ENCODE measurements around the gene CASQ1. TPM values are rescaled to one million over a fixed set of nuclear protein-coding genes. Genes with fewer than 3 reads are reported as not detected.
A peak's percentile ranks its signal among the peaks of the same experiment; 100 is the strongest.

Gene CASQ1
- total and polyA plus RNA-seq, 2 of the 13 experiments (the other 11 are each of a cell fraction or from before 2014, with no cell fraction given), result 0.09 to 0.20 TPM

DNA sequence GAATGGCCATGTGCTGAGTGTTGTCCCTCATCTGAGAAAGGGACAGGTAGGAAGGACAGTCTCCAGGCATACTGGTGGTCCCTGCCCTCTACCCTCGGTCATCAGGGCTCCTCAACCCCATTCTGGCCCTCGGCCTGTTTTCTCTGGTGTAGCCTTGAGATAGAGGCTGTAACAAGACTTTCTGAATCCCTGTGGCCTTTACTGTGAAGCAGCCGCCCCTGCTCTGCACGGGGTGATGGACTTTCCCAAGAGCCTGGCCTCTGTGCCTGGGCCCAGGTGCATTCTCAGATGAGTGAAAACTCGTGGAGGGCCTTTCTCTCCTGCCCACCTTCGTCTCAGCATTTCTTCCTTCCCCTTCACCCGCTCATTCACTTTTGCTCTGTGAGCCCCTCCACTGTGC is 3.0 kb upstream of the CASQ1 start:
- TF ChIP-seq, protein P1, sequence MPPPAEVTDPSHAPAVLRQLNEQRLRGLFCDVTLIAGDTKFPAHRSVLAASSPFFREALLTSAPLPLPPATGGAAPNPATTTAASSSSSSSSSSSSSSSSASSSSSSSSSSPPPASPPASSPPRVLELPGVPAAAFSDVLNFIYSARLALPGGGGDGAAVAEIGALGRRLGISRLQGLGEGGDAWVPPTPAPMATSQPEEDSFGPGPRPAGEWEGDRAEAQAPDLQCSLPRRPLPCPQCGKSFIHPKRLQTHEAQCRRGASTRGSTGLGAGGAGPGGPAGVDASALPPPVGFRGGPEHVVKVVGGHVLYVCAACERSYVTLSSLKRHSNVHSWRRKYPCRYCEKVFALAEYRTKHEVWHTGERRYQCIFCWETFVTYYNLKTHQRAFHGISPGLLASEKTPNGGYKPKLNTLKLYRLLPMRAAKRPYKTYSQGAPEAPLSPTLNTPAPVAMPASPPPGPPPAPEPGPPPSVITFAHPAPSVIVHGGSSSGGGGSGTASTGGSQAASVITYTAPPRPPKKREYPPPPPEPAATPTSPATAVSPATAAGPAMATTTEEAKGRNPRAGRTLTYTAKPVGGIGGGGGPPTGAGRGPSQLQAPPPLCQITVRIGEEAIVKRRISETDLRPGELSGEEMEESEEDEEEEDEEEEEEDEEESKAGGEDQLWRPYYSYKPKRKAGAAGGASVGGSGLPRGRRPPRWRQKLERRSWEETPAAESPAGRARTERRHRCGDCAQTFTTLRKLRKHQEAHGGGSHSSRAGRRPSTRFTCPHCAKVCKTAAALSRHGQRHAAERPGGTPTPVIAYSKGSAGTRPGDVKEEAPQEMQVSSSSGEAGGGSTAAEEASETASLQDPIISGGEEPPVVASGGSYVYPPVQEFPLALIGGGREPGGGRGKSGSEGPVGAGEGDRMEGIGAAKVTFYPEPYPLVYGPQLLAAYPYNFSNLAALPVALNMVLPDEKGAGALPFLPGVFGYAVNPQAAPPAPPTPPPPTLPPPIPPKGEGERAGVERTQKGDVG (CRISPR knock-in tag; IDR thresholded peaks at IDR 0.05; ENCODE audit: borderline replicate concordance), result no peak
- TF ChIP-seq, protein P2, sequence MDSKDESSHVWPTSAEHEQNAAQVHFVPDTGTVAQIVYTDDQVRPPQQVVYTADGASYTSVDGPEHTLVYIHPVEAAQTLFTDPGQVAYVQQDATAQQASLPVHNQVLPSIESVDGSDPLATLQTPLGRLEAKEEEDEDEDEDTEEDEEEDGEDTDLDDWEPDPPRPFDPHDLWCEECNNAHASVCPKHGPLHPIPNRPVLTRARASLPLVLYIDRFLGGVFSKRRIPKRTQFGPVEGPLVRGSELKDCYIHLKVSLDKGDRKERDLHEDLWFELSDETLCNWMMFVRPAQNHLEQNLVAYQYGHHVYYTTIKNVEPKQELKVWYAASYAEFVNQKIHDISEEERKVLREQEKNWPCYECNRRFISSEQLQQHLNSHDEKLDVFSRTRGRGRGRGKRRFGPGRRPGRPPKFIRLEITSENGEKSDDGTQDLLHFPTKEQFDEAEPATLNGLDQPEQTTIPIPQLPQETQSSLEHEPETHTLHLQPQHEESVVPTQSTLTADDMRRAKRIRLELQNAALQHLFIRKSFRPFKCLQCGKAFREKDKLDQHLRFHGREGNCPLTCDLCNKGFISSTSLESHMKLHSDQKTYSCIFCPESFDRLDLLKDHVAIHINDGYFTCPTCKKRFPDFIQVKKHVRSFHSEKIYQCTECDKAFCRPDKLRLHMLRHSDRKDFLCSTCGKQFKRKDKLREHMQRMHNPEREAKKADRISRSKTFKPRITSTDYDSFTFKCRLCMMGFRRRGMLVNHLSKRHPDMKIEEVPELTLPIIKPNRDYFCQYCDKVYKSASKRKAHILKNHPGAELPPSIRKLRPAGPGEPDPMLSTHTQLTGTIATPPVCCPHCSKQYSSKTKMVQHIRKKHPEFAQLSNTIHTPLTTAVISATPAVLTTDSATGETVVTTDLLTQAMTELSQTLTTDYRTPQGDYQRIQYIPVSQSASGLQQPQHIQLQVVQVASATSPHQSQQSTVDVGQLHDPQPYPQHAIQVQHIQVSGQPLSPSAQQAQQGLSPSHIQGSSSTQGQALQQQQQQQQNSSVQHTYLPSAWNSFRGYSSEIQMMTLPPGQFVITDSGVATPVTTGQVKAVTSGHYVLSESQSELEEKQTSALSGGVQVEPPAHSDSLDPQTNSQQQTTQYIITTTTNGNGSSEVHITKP (CRISPR knock-in tag; IDR thresholded peaks at IDR 0.05; ENCODE audit: low read depth), result peak; percentile 92
- peak; percentile 29; the same call in 1 of the 2 replicates for TF ChIP-seq BHLHE40 (IDR thresholded peaks at IDR 0.05; ENCODE audit: low read length)
- no peak for TF ChIP-seq SMC3 (IDR thresholded peaks at IDR 0.05; ENCODE audit: low read length)
- Histone ChIP-seq H3K4me3 (replicated peaks in 1 of 3; ENCODE audit: insufficient read depth in 1 of 3, low read depth in 2 of 3, low read length in 3 of 3) (peak overlapping the region in 1 of 3 experiments; percentile 8; a peak in 1 of 6 replicates), H3K9ac (ENCODE audit: insufficient read depth, low read depth, low read length) (no peak overlapping the region), H3K79me2 (ENCODE audit: insufficient read depth, low read length) (no peaks in the 10 kb centered on the region), H4K20me1 (ENCODE audit: insufficient read depth, low read length) (no peaks in the 10 kb centered on the region), H3K4me1 (ENCODE audit: insufficient read depth, low read length) (peaks cover 13% of the 10 kb centered on the region), H3K36me3 (replicated peaks in 1 of 2; ENCODE audit: control insufficient read depth in 1 of 2, insufficient read depth in 2 of 2, low read length in 2 of 2) (no peaks in the 10 kb centered on the region), H3K4me2 (ENCODE audit: low read depth, low read length) (peak overlapping the region; percentile 19; the same call in 1 of the 2 replicates), H3K27me3 (ENCODE audit: control insufficient read depth in 1 of 2, insufficient read depth in 2 of 2, low read length in 2 of 2) (peaks cover 1 to 24% of the 10 kb centered on the region in 2 experiments; a peak in 3 of 5 replicates), H3K27ac (ENCODE audit: extremely low read length, insufficient read depth, low read length) (no peak overlapping the region), H3K9me3 (ENCODE audit: low read length) (no peaks in the 10 kb centered on the region), H2AFZ (ENCODE audit: low read length) (no peak overlapping the region)
- in situ Hi-C loops (cut with HindIII; ENCODE audit: extremely low pct_ligation_motif_present, low pct_unique_long_range_greater_than_20kb), result no loop called here
- BruUV-seq (replicated peaks), result no TSS peak
- no peak for DNase-seq (ENCODE audit: low spot score)
- 21% methylated on average over 6 of the region's 7 CpGs for whole genome bisulfite sequencing (ENCODE audit: low lambda C conversion rate)
- ATAC-seq, result peak; percentile 51
- FAIRE-seq, result no peak
- ChIA-PET CTCF (ENCODE audit: low intra/inter-chr PET ratio, low total read pairs) (no interaction called here), POLR2A (no interaction called here)
- intact Hi-C loops (cut with micrococcal nuclease; ENCODE audit: unreplicated experiment), result no loop called here

All from HepG2 (cell line).